Stimulated activated naive CD8-positive, alpha-beta T cell treated with anti-CD3 and anti-CD28 coated beads, Interleukin-15, Interleukin-2, amounts not matched to agents 100 ng/mL and 50 ng/mL, for 24 hours (primary cell): ENCODE data around the gene GSDME.
"Not testable (repeated sequence)": the region's sequence is repeated elsewhere in the genome, so short reads cannot be mapped to it uniquely, and the experiment has no call there.

ENCODE experiments used
- H3K27ac Mint-ChIP-seq: one replicate; pipeline ENCODE4 v1.8.0; 2021; ENCODE audit warnings: mild to moderate bottlenecking, mixed read lengths
- H3K27me3 Mint-ChIP-seq: one replicate; pipeline ENCODE4 v1.8.0; 2021; ENCODE audit warnings: mixed read lengths
- H3K36me3 Mint-ChIP-seq: one replicate; pipeline ENCODE4 v1.8.0; 2021; ENCODE audit warnings: low read depth, mixed read lengths
- H3K4me1 Mint-ChIP-seq: one replicate; pipeline ENCODE4 v1.8.0; 2021; ENCODE audit warnings: low read depth, mixed read lengths
- H3K4me3 Mint-ChIP-seq: one replicate; pipeline ENCODE4 v1.8.0; 2021; ENCODE audit warnings: mild to moderate bottlenecking, mixed read lengths
- H3K9me3 Mint-ChIP-seq: one replicate; pipeline ENCODE4 v1.8.0; 2021; ENCODE audit warnings: mixed read lengths

The GSDME gene

GRCh38 chr7:24757353-24758275 lies at the start of gene GSDME:
Gene GSDME (minus strand): TSS chr7:24757464. CDS start chr7:24749774, 7,690 bp downstream.
- Mint-ChIP-seq H3K27ac (peak within 1 kb of the TSS; percentile 74), H3K27me3 (peaks cover 61% of the 10 kb centered on the region), H3K4me1 (peaks cover 33% of the 10 kb centered on the region)

GRCh38 chr7:24802300-24802699 lies 45.0 kb upstream of the GSDME start:
- no peak overlapping the region for H3K4me3 Mint-ChIP-seq
- H3K9me3 Mint-ChIP-seq, result no peaks in the 10 kb centered on the region
- no peaks in the 10 kb centered on the region for H3K27me3 Mint-ChIP-seq
- no peak overlapping the region for H3K27ac Mint-ChIP-seq
- peaks cover 72% of the 10 kb centered on the region for H3K36me3 Mint-ChIP-seq
- no peaks in the 10 kb centered on the region for H3K4me1 Mint-ChIP-seq

More at GRCh38 chr7:24757353-24758275, at the start of gene GSDME:
- Mint-ChIP-seq H3K36me3 (no peaks in the 10 kb centered on the region), H3K9me3 (no peaks in the 10 kb centered on the region), H3K4me3 (peak within 1 kb of the TSS; percentile 83)

- Mint-ChIP-seq H3K27ac (no peak overlapping the region), H3K9me3 (no peaks in the 10 kb centered on the region), H3K27me3 (no peaks in the 10 kb centered on the region), H3K4me3 (no peak overlapping the region), H3K36me3 (peaks cover 74% of the 10 kb centered on the region), H3K4me1 (no peaks in the 10 kb centered on the region)
Measured at GRCh38 chr7:24801883-24802282, 44.6 kb upstream of the GSDME start.

- Mint-ChIP-seq H3K4me1 (no peaks in the 10 kb centered on the region), H3K9me3 (no peaks in the 10 kb centered on the region), H3K27ac (no peak overlapping the region), H3K4me3 (no peak overlapping the region), H3K27me3 (no peaks in the 10 kb centered on the region), H3K36me3 (peaks cover 77% of the 10 kb centered on the region)
Measured at GRCh38 chr7:24800667-24801066, 43.4 kb upstream of the GSDME start.

- no peak overlapping the region for H3K4me3 Mint-ChIP-seq
- peaks cover 75% of the 10 kb centered on the region for H3K36me3 Mint-ChIP-seq
- H3K27ac Mint-ChIP-seq, result no peak overlapping the region
- no peaks in the 10 kb centered on the region for H3K9me3 Mint-ChIP-seq
- H3K27me3 Mint-ChIP-seq, result no peaks in the 10 kb centered on the region
- H3K4me1 Mint-ChIP-seq, result peaks cover under 1% of the 10 kb centered on the region
Measured at GRCh38 chr7:24800073-24800472, 42.8 kb upstream of the GSDME start.

- Mint-ChIP-seq H3K9me3 (no peaks in the 10 kb centered on the region), H3K4me3 (no peak overlapping the region), H3K27me3 (no peaks in the 10 kb centered on the region), H3K36me3 (peaks cover 74% of the 10 kb centered on the region), H3K4me1 (peaks cover 6% of the 10 kb centered on the region), H3K27ac (no peak overlapping the region)
Measured at GRCh38 chr7:24799506-24799905, 42.2 kb upstream of the GSDME start.

- H3K4me3 Mint-ChIP-seq, result no peak overlapping the region
- H3K27me3 Mint-ChIP-seq, result no peaks in the 10 kb centered on the region
- H3K4me1 Mint-ChIP-seq, result peaks cover 12% of the 10 kb centered on the region
- peaks cover 65% of the 10 kb centered on the region for H3K36me3 Mint-ChIP-seq
- H3K9me3 Mint-ChIP-seq, result no peaks in the 10 kb centered on the region
- no peak overlapping the region for H3K27ac Mint-ChIP-seq
Measured at GRCh38 chr7:24798261-24798660, 41.0 kb upstream of the GSDME start.

GRCh38 chr7:24797270-24797669 lies 40.0 kb upstream of the GSDME start:
- Mint-ChIP-seq H3K4me1 (peaks cover 12% of the 10 kb centered on the region), H3K4me3 (no peak overlapping the region), H3K36me3 (peaks cover 61% of the 10 kb centered on the region), H3K9me3 (no peaks in the 10 kb centered on the region), H3K27me3 (no peaks in the 10 kb centered on the region), H3K27ac (no peak overlapping the region)

GRCh38 chr7:24795407-24795767 lies 38.1 kb upstream of the GSDME start:
- H3K27me3 Mint-ChIP-seq, result no peaks in the 10 kb centered on the region
- H3K36me3 Mint-ChIP-seq, result peaks cover 45% of the 10 kb centered on the region
- no peaks in the 10 kb centered on the region for H3K9me3 Mint-ChIP-seq
- peaks cover 12% of the 10 kb centered on the region for H3K4me1 Mint-ChIP-seq
- H3K4me3 Mint-ChIP-seq, result no peak overlapping the region
- H3K27ac Mint-ChIP-seq, result no peak overlapping the region

GRCh38 chr7:24794751-24795406 lies 37.6 kb upstream of the GSDME start:
- peaks cover 45% of the 10 kb centered on the region for H3K36me3 Mint-ChIP-seq

GRCh38 chr7:24793982-24794648 lies 36.9 kb upstream of the GSDME start:
- Mint-ChIP-seq H3K4me3 (no peak overlapping the region), H3K9me3 (no peaks in the 10 kb centered on the region), H3K27me3 (no peaks in the 10 kb centered on the region), H3K36me3 (peaks cover 45% of the 10 kb centered on the region), H3K27ac (no peak overlapping the region), H3K4me1 (peaks cover 12% of the 10 kb centered on the region)

More at GRCh38 chr7:24794751-24795406, 37.6 kb upstream of the GSDME start:
- H3K4me3 Mint-ChIP-seq, H3K27me3 Mint-ChIP-seq, H3K9me3 Mint-ChIP-seq: not testable (repeated sequence)
- peak overlapping the region; percentile 66 for H3K27ac Mint-ChIP-seq
- peaks cover 12% of the 10 kb centered on the region for H3K4me1 Mint-ChIP-seq

GRCh38 chr7:24788961-24789576 lies 31.8 kb upstream of the GSDME start:
- Mint-ChIP-seq H3K4me1 (peaks cover 11% of the 10 kb centered on the region), H3K27me3 (no peaks in the 10 kb centered on the region), H3K36me3 (peaks cover 6% of the 10 kb centered on the region), H3K4me3 (no peak overlapping the region), H3K27ac (no peak overlapping the region), H3K9me3 (no peaks in the 10 kb centered on the region)

- Mint-ChIP-seq H3K4me1 (peaks cover 10% of the 10 kb centered on the region), H3K27me3 (no peaks in the 10 kb centered on the region)
Measured at GRCh38 chr7:24788075-24788474, 30.8 kb upstream of the GSDME start.

GRCh38 chr7:24786941-24787340 lies 29.7 kb upstream of the GSDME start:
- Mint-ChIP-seq H3K4me3 (no peak overlapping the region), H3K9me3 (peaks cover 7% of the 10 kb centered on the region), H3K36me3 (peaks cover 8% of the 10 kb centered on the region), H3K27ac (no peak overlapping the region), H3K4me1 (peaks cover 10% of the 10 kb centered on the region), H3K27me3 (no peaks in the 10 kb centered on the region)

More at GRCh38 chr7:24788075-24788474, 30.8 kb upstream of the GSDME start:
- Mint-ChIP-seq H3K4me3 (no peak overlapping the region), H3K36me3 (peaks cover 14% of the 10 kb centered on the region), H3K27ac (no peak overlapping the region), H3K9me3 (peaks cover 7% of the 10 kb centered on the region)
